GM12878 (cell line): ENCODE results near the gene FAM120AOS.

Source experiments
- CHD2 ChIP-seq: IDR thresholded peaks from 2 replicates; pipeline ENCODE4 v1.6.1; 2011; ENCODE audit warnings: low read depth, low read length, improper control_type of control experiment, borderline replicate concordance
- CTCF ChIP-seq, 3 experiments: IDR thresholded peaks in 2 of 3; conservative IDR thresholded peaks in 1 of 3; 2 replicates each; pipeline ENCODE4 v1.5.1; 2011; ENCODE audit warnings: low read depth in 3 of 3, low read length in 3 of 3, mild to moderate bottlenecking in 3 of 3, control low read depth in 2 of 3, moderate library complexity in 2 of 3, inconsistent platforms in 1 of 3, mixed read lengths in 1 of 3; ENCODE audit not compliant: control insufficient read depth in 2 of 3, insufficient read depth in 1 of 3; ENCODE audit errors: extremely low read depth in 1 of 3
- EP300 ChIP-seq, 2 experiments: fragments of 150-350 bp in 1 of 2; IDR thresholded peaks; 2 replicates each; pipeline ENCODE4 v1.6.1; 2011 to 2012; ENCODE audit warnings: low read depth in 2 of 2, low read length in 2 of 2, borderline replicate concordance in 1 of 2, improper control_type of control experiment in 1 of 2, inconsistent platforms in 1 of 2; ENCODE audit not compliant: control insufficient read depth in 1 of 2
- FOS ChIP-seq: IDR thresholded peaks from 3 replicates; pipeline ENCODE4 v1.6.1; 2011; ENCODE audit warnings: borderline replicate concordance; ENCODE audit not compliant: insufficient read length; ENCODE audit errors: extremely low read depth
- FOXK2 ChIP-seq: fragments of 450-650 bp; IDR thresholded peaks from 2 replicates; pipeline ENCODE4 v1.6.1; 2017; ENCODE audit warnings: mild to moderate bottlenecking, moderate library complexity
- POLR2A ChIP-seq: IDR thresholded peaks from 2 replicates; pipeline ENCODE4 v1.6.1; 2011; ENCODE audit warnings: low read depth, mild to moderate bottlenecking, low read length
- POLR2AphosphoS5 ChIP-seq: IDR thresholded peaks from 2 replicates; pipeline ENCODE4 v1.6.1; 2011; ENCODE audit warnings: mild to moderate bottlenecking, low read length, inconsistent platforms
- RAD21 ChIP-seq: IDR thresholded peaks from 2 replicates; pipeline ENCODE4 v1.6.1; 2011; ENCODE audit warnings: mild to moderate bottlenecking, low read depth, low read length, moderate library complexity; ENCODE audit not compliant: insufficient read depth
- RCOR1 ChIP-seq: conservative IDR thresholded peaks from 2 replicates; pipeline ENCODE4 v1.6.1; 2012; ENCODE audit warnings: low read depth, low read length, improper control_type of control experiment
- USF2 ChIP-seq: IDR thresholded peaks from 2 replicates; pipeline ENCODE4 v1.6.1; 2011; ENCODE audit warnings: low read depth, low read length, improper control_type of control experiment, borderline replicate concordance
- ZNF274 ChIP-seq: IDR thresholded peaks from one replicate; pipeline ENCODE4 v1.8.0; 2011; ENCODE audit not compliant: insufficient read length, insufficient read depth

- TF ChIP-seq RAD21 (no peak), CTCF (IDR thresholded peaks at IDR 0.05 in 2 of 3, conservative IDR thresholded peaks at IDR 0.05 in 1 of 3; ENCODE audit: control insufficient read depth in 2 of 3, extremely low read depth in 1 of 3, insufficient read depth in 1 of 3, low read depth in 3 of 3, low read length in 3 of 3) (no peak), FOS (no peak), POLR2AphosphoS5 (no peak), ZNF274 (no peak), POLR2A (no peak), RCOR1 (no peak), FOXK2 (no peak), EP300 (IDR thresholded peaks at IDR 0.05; ENCODE audit: borderline replicate concordance in 1 of 2, control insufficient read depth in 1 of 2, low read depth in 2 of 2, low read length in 2 of 2) (no peak), USF2 (no peak), CHD2 (no peak)
These were observed 32.9 kb upstream of the FAM120AOS start for GRCh38 chr9:93486268-93486667.
